HG03342 (cell line): Measurements from ENCODE around the gene SUCNR1.

ENCODE experiments used
- ATAC-seq: cut with Tn5 transposase; IDR thresholded peaks from one replicate; pipeline ENCODE4 v1.9.1; 2021; ENCODE audit warnings: mild to moderate bottlenecking, moderate library complexity; ENCODE audit not compliant: unreplicated experiment

SUCNR1 gene

DNA sequence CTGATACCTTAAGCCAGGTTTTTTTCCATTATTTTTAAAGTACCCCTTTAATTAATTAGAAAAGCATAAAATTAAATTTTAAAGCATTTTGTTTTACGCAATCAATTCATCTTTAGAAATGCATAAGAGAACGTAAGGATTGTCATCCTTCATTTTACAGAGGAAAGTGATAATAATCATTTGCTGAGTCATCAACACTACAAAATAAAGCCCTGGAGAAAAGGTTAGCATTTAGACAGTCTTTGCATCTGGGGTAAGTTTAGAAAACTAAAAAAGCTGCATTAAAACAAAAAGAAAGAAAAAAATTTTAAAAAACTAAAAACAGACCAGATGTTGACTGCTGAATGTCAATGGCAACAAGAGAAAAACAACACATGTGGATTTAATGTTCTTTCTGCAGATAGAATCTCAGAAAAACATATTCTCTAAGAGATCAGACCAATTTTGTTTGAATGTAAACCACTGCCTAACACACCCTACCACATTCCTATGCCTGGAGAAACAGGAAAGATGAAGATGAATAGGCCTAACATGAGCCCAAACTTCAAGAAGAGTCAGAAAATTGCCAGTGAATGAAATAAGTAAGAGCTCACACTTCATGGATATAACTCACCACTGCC, 59.9 kb downstream of the SUCNR1 start:
- no peak for ATAC-seq
